Retinal pigment epithelial cell (primary cell): ENCODE results near the gene PCAT6.
"Not testable (repeated sequence)": the region's sequence is repeated elsewhere in the genome, so short reads cannot be mapped to it uniquely, and the experiment has no call there.

ENCODE experiments used
- DNase-seq: peaks from one replicate; pipeline ENCODE4 v3.0.0-alpha.2; 2010; ENCODE audit warnings: low read depth
- H3K4me3 ChIP-seq: 2 replicates; pipeline ENCODE4 v1.5.1; 2011; ENCODE audit warnings: mild to moderate bottlenecking, low read length, control low read depth, moderate library complexity
- TF ChIP-seq, protein P1 (sequence below): conservative IDR thresholded peaks from 2 replicates; pipeline ENCODE4 v1.5.1; 2011; ENCODE audit warnings: low read depth, low read length, control low read depth, inconsistent platforms

The PCAT6 gene

DNA sequence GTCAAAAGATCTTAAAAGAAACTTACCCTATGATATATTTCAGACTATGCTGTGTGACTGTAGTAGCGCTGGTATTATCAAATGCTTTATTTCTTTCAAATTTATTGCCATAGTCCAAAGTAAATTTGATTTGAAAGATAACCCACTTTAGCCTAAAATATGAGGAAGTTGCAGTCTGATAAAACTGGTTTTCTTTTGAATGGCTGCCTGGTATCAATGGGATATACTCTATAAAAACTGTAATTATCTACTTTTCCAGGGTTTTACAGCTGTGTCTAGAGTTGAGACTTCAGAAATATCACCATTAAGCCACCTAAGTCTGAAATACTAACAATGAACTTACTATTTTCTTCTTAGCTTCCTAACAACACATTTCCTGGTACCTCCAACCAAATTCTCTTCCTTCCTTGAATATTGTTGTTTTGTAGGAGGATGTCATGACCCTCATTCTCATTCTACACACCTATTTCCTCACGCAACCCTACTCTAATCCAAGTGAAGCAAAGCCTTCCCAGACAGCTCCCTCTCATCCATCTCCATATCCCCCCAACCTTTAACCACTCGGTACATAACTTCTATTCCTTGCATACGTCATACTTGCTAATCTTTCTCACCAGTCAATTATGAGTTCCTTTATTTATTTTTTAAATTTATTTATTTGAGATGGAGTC, 19.5 kb upstream of the PCAT6 start:
- TF ChIP-seq, protein P1, sequence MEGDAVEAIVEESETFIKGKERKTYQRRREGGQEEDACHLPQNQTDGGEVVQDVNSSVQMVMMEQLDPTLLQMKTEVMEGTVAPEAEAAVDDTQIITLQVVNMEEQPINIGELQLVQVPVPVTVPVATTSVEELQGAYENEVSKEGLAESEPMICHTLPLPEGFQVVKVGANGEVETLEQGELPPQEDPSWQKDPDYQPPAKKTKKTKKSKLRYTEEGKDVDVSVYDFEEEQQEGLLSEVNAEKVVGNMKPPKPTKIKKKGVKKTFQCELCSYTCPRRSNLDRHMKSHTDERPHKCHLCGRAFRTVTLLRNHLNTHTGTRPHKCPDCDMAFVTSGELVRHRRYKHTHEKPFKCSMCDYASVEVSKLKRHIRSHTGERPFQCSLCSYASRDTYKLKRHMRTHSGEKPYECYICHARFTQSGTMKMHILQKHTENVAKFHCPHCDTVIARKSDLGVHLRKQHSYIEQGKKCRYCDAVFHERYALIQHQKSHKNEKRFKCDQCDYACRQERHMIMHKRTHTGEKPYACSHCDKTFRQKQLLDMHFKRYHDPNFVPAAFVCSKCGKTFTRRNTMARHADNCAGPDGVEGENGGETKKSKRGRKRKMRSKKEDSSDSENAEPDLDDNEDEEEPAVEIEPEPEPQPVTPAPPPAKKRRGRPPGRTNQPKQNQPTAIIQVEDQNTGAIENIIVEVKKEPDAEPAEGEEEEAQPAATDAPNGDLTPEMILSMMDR = no peak
- no peak for DNase-seq
- no peak overlapping the region for H3K4me3 ChIP-seq

DNA sequence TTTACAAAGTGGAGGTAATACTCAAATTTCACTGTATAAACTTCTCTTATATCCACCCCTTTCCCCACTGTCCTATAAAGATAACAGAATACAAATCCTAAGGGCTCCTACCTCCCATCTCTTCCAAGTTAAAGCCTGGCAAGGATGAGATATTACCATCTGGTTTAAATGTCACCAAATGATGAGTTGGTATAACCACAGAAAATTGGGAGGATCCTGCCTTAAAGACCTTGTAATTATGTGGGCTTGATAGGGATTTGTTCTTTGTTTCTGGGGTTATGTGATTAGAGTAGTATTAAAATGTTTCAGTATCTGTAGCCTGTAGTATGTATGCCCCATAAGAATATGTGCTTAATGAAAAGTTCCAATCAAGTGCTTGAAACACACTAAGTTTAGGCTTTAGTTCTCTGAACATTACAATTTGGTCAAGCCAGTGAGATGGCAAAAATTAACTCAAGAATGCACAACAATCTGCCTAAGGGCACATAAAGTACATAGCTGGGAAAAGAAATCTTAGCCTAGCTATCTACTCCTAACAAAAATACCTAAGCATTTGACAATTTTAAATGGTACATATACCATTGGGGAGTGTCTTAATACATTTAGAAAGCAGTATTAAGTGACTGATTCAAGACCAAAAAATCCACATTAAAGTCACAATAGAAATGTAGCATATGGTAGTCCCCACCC, 16.6 kb upstream of the PCAT6 start:
- TF ChIP-seq, protein P1 = no peak
- no peak overlapping the region for H3K4me3 ChIP-seq
- no peak for DNase-seq

DNA sequence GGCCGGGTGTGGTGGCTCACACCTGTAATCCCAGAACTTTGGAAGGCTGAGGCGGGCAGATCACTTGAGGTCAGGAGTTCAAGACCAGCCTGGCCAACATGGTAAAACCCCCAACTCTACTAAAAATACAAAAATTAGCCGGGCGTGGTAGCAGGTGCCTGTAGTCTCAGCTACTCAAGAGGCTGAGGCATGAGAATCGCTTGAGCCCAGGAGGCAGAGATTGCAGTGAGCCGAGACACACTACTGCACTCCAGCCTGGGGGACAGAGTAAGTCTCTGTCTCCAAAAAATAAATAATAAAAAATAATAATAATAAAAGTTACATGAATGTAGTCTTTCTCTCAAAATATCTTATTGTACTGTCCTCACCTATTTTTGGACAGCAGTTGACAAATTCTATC, 15.8 kb upstream of the PCAT6 start:
- not testable (repeated sequence) for DNase-seq, H3K4me3 ChIP-seq

DNA sequence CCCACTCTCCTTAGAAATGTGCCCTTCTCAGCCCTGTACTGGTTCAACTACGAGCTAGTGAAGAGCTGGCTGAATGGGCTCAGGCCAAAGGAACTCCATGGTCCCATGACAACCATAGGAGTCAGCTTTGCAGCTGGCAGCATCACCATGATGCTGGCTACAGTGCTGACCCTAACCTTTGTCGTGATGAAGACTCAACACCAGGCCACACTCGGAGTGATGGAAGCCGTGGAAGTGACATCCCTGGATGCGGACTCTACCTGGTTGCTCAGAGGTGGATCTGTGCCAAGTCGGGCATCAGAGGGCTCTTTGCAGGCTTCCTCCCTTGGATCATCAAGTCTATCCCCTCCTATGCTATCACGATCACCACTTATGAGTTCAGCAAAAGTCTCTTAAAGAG, 14.1 kb upstream of the PCAT6 start:
- DNase-seq = no peak
- no peak overlapping the region for H3K4me3 ChIP-seq
- TF ChIP-seq, protein P1 = no peak

DNA sequence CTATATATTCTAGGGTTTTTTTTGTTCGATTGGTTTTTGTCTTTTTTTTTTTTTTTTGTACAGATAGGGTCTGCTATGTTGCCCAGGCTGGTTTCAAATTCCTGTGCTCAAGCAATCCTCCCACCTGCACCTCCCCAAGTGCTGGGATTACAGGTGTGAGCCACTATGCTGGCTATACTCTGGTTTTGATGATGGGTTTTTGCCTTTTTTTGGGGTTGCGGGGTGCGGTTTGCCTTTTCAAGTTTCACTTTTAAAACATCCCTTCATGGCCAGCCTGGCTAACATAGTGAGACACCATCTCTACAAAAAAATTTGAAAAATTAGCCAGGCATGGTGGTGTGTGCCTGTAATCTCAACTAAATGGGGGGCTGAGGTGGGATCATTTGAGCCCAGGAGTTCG, 12.5 kb upstream of the PCAT6 start:
- no peak for DNase-seq
- no peak overlapping the region for H3K4me3 ChIP-seq
- TF ChIP-seq, protein P1 = no peak

DNA sequence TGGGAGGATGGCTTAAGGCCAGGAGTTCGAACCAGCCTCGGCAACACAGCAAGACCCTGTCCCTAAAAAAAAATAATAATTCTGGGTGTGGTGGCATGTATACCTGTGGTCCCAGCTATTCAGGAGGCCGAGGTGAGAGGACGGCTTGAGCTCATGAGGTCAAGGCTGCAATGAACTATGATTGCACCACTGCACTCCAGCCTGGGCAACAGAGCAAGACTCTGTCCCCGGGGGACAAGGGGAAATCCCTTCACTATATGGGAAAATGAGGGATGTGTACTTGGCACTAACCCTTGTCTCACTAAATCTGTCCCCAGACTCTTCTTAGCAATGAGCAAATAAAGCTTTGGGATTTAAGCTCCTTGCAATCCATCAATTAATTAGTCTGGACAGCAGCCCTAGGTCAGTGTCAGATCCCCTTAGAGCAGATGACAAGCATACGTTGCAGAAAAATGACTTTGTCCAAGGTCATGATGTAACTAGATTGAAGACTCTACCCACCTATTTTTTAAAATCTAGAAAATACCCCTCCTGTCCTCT, 11.9 kb upstream of the PCAT6 start:
- H3K4me3 ChIP-seq = no peak overlapping the region
- DNase-seq = no peak
- TF ChIP-seq, protein P1 = no peak

DNA sequence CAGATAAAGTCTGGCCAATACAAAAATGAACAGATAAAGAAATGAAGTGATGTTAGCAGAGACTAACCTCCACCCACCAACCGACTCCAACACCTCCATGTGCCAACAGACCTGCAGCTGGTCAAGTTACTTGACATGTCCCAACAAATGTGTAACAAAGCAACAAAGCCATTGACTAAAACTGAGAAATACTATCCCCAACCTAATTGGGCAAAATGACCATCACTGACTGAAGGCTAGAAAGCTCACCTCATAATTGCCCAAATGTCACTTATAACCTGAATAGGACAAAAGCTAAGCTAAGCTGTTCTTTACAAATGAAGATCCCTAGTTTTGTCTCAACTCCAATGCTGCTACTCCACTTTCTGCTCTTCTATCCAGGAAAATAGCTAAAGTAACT, 10.0 kb upstream of the PCAT6 start:
- no peak overlapping the region for H3K4me3 ChIP-seq
- TF ChIP-seq, protein P1 = no peak
- DNase-seq = no peak
